Measurements from ENCODE around the gene SEMA3D. TPM values are rescaled to one million over a fixed set of nuclear protein-coding genes. Genes with fewer than 3 reads are reported as not detected.

The SEMA3D gene
- total RNA-seq, 3 donors from 2014 or later: 1.5 to 5.4 (median 2.1) TPM

- Histone ChIP-seq H3K4me3 (no peak overlapping the region), H3K9me3 (no peaks in the 10 kb centered on the region), H3K36me3 (ENCODE audit: low read depth) (no peaks in the 10 kb centered on the region), H3K4me1 (ENCODE audit: low read depth) (no peaks in the 10 kb centered on the region)
- intact Hi-C loops (cut with DNase I, micrococcal nuclease): no loop called here
- DNase-seq (no peak), ATAC-seq (no peak)
- no peak for TF ChIP-seq CTCF (IDR thresholded peaks at IDR 0.05)
These were observed 91.5 kb downstream of the SEMA3D start for GRCh38 chr7:85095366-85095765.

GRCh38 chr7:85094046-85094725 is 92.7 kb downstream of the SEMA3D start:
- Histone ChIP-seq H3K4me3 (no peak overlapping the region), H3K9me3 (no peaks in the 10 kb centered on the region), H3K36me3 (ENCODE audit: low read depth) (no peaks in the 10 kb centered on the region), H3K4me1 (ENCODE audit: low read depth) (no peaks in the 10 kb centered on the region)
- TF ChIP-seq CTCF (IDR thresholded peaks at IDR 0.05): no peak
- DNase-seq: peak in 1 of 3 donors; percentile 15
- ATAC-seq: no peak
- intact Hi-C loops (cut with DNase I, micrococcal nuclease): no loop called here

DNA sequence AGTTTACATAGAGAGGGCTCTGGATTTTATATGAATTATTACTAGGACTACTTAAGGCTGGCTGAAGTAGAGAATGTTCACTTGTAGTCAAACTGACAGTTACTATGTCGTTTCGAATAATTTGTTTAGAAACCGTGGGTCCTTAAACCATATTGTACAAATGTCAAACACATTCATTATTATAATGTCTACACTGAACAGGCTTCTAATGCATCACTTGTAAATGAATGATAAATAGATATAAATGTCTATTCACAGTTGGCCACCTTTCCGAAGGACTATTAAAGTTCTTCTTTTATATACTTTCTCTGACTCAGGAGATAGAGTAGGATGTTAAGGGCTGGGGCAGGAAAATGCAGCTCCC is 95.3 kb downstream of the SEMA3D start:
- intact Hi-C loops (cut with DNase I, micrococcal nuclease): no loop called here
- ATAC-seq: no peak
- no peak for DNase-seq
- Histone ChIP-seq H3K4me1 (ENCODE audit: low read depth) (no peaks in the 10 kb centered on the region), H3K9me3 (no peaks in the 10 kb centered on the region), H3K4me3 (no peak overlapping the region), H3K36me3 (ENCODE audit: low read depth) (no peaks in the 10 kb centered on the region)
- TF ChIP-seq CTCF (IDR thresholded peaks at IDR 0.05): no peak

DNA sequence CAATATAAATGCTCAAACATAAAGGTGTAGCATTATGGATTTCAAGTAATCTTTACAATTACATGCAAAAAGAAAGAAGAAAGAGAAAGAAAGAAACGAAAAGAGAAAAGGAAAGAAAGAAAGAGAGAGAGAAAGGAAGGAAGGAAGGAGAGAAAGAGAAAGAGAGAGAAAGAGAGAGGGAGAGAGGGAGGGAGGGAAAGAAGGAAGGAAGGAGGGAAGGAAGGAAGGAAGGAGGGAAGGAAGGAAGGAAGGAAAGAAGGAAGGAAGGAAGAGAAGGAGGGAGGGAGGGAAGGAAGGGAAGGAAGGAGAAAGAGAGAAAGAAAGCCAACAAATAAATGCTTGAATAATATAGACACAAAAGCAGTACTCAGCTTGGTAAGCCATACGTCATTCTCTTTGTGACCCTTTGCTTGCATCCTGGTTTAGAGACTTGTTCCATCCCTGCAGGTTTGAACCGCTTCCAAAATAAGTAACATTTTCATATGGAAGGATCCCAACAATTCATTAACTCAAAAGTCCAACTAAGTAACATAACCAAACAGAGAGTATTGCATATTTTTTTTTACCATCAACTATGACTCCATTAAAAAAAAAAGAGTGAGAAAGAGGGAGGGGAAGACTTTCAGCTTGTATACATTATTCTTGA is 95.8 kb downstream of the SEMA3D start:
- intact Hi-C loops (cut with DNase I, micrococcal nuclease): no loop called here
- Histone ChIP-seq H3K9me3 (no peaks in the 10 kb centered on the region), H3K4me1 (ENCODE audit: low read depth) (no peaks in the 10 kb centered on the region), H3K4me3 (no peak overlapping the region), H3K36me3 (ENCODE audit: low read depth) (no peaks in the 10 kb centered on the region)
- no peak for DNase-seq
- TF ChIP-seq CTCF (IDR thresholded peaks at IDR 0.05): no peak
- ATAC-seq: no peak

- no peaks in the 10 kb centered on the region for H3K36me3 ChIP-seq (ENCODE audit: low read depth)
- DNase-seq (no peak), ATAC-seq (no peak)
- H3K9me3 ChIP-seq: no peaks in the 10 kb centered on the region
- H3K4me1 ChIP-seq (ENCODE audit: low read depth): no peaks in the 10 kb centered on the region
- intact Hi-C loops (cut with DNase I, micrococcal nuclease): no loop called here
- TF ChIP-seq CTCF (IDR thresholded peaks at IDR 0.05): no peak
- H3K4me3 ChIP-seq: no peak overlapping the region
These were observed 96.7 kb downstream of the SEMA3D start for GRCh38 chr7:85090143-85090542.
